ENCODE data around the gene MRPS18A. TPM values are rescaled to one million over a fixed set of nuclear protein-coding genes. Genes with fewer than 3 reads are reported as not detected.

Gene MRPS18A
- total RNA-seq, 1 donor from 2014 or later = 38.6 TPM

Other genes starting within 250 kb of the MRPS18A start
- gene DLK2, start 232.2 kb downstream of the MRPS18A start, total RNA-seq = 0.20 and 0.45 TPM in 2 replicates
- gene TJAP1, start 210.2 kb downstream of the MRPS18A start, total RNA-seq = 31.3 and 36.2 TPM in 2 replicates
- 0.16 and 0.32 TPM in 2 replicates for gene LRRC73, start 177.4 kb downstream of the MRPS18A start, total RNA-seq
- gene YIPF3, start 170.9 kb downstream of the MRPS18A start, total RNA-seq = 59.9 and 65.0 TPM in 2 replicates
- 42.2 and 43.6 TPM in 2 replicates for gene POLR1C, start 170.7 kb downstream of the MRPS18A start, total RNA-seq
- gene XPO5, start 111.8 kb downstream of the MRPS18A start, total RNA-seq = 77.8 and 93.5 TPM in 2 replicates
- gene POLH, start 111.6 kb downstream of the MRPS18A start, total RNA-seq = 58.5 and 65.2 TPM in 2 replicates
- gene GTPBP2, start 58.5 kb downstream of the MRPS18A start, total RNA-seq = 90.8 and 93.0 TPM in 2 replicates
- 39.5 and 40.1 TPM in 2 replicates for gene MAD2L1BP, start 52.0 kb downstream of the MRPS18A start, total RNA-seq
- gene RSPH9, start 42.8 kb downstream of the MRPS18A start, total RNA-seq = 0.11 TPM in 1 of 2 replicates, not detected in the other
- 22.4 and 22.8 TPM in 2 replicates for gene VEGFA, start 82.4 kb upstream of the MRPS18A start, total RNA-seq